K562 (cell line): ENCODE results near the gene NDC1. TPM values are rescaled to one million over a fixed set of nuclear protein-coding genes. Genes with fewer than 3 reads are reported as not detected.

Experiments
- ETV5 ChIP-seq: sonication (generic); formaldehyde crosslinking; IDR thresholded peaks from 2 replicates; pipeline ENCODE4 v1.4.0; 2020; ENCODE audit warnings: low read depth, mild to moderate bottlenecking, missing genetic modification reagents
- MAX ChIP-seq: sonication (generic); formaldehyde crosslinking; IDR thresholded peaks from 2 replicates; pipeline ENCODE4 v1.9.0; 2022; ENCODE audit warnings: mild to moderate bottlenecking, missing genetic modification reagents
- MEIS2 ChIP-seq: fragments of 450-650 bp; IDR thresholded peaks from 2 replicates; pipeline ENCODE4 v1.6.1; 2014; ENCODE audit warnings: mild to moderate bottlenecking; ENCODE audit not compliant: partially characterized antibody
- NBN ChIP-seq: fragments of 450-650 bp; IDR thresholded peaks from 2 replicates; pipeline ENCODE4 v1.6.1; 2016; ENCODE audit warnings: low read depth, mild to moderate bottlenecking
- NFATC3 ChIP-seq: fragments of 450-650 bp; IDR thresholded peaks from 2 replicates; pipeline ENCODE4 v1.6.1; 2017; ENCODE audit warnings: mild to moderate bottlenecking
- RBFOX2 ChIP-seq: fragments of 200-400 bp; formaldehyde crosslinking; IDR thresholded peaks from 2 replicates; pipeline ENCODE4 v1.6.1; 2017; ENCODE audit warnings: low read depth, mild to moderate bottlenecking, low read length, moderate library complexity
- RBM39 ChIP-seq: fragments of 200-400 bp; formaldehyde crosslinking; optimal IDR thresholded peaks from 2 replicates; pipeline ENCODE3; 2018; ENCODE audit warnings: low read depth, low read length
- XRCC5 ChIP-seq: fragments of 200-400 bp; formaldehyde crosslinking; IDR thresholded peaks from 2 replicates; pipeline ENCODE4 v1.6.1; 2017; ENCODE audit warnings: low read depth, mild to moderate bottlenecking, low read length
- ZBTB17 ChIP-seq: fragments of 450-650 bp; formaldehyde crosslinking; IDR thresholded peaks from 2 replicates; pipeline ENCODE4 v1.4.0; 2020; ENCODE audit warnings: mild to moderate bottlenecking
- ZNF253 ChIP-seq: fragments of 250-450 bp; sonication (Bioruptor Pico); conservative IDR thresholded peaks from 2 replicates; pipeline ENCODE4 v1.6.1; 2021; ENCODE audit warnings: mild to moderate bottlenecking
- ZNF609 ChIP-seq: sonication (generic); formaldehyde crosslinking; IDR thresholded peaks from 2 replicates; pipeline ENCODE4 v1.8.1; 2023; ENCODE audit warnings: missing genetic modification reagents, mild to moderate bottlenecking, borderline replicate concordance
- ZNF717 ChIP-seq: fragments of 250-450 bp; sonication (Bioruptor Pico); IDR thresholded peaks from 2 replicates; pipeline ENCODE4 v1.5.0; 2021
- ZNF77 ChIP-seq: fragments of 250-450 bp; sonication (Bioruptor Pico); IDR thresholded peaks from 2 replicates; pipeline ENCODE4 v1.5.0; 2020
- polyA plus RNA-seq, 8 experiments: library from polyadenylated mRNA; depleted of rRNA in 4 of 8; stranded (reverse) in 5 of 8; unstranded in 3 of 8; fragments of >200 nt; fragmentation: Nextera tagmentation in 2 of 8; fragmentation: Illumina TruSeq in 1 of 8; extraction: Ambion mirVana in 2 of 8; extraction: Trizol in 1 of 8; gene quantifications; 2 replicates each; pipeline versions ENCODE4 v1.2.1 to v1.2.3, GENCODE V29; 2011 to 2014; ENCODE audit warnings: inconsistent platforms in 1 of 8, missing spikeins in 1 of 8
- total RNA-seq, 7 experiments: library from RNA; depleted of rRNA in 6 of 7; stranded (reverse); fragments of >200 nt in 6 of 7; fragmentation: Illumina TruSeq in 2 of 7; extraction: Trizol in 2 of 7; gene quantifications; 2 replicates each; pipeline versions ENCODE4 v1.2.1 to v1.2.3, GENCODE V29; 2011 to 2021; ENCODE audit warnings: low replicate concordance in 1 of 7
- TF ChIP-seq, protein P1 (sequence below): fragments of 250-450 bp; sonication (Bioruptor Pico); IDR thresholded peaks from 2 replicates; pipeline ENCODE4 v1.8.0; 2022; ENCODE audit warnings: inconsistent platforms
- TF ChIP-seq, protein P2 (sequence below), 2 experiments: IDR thresholded peaks; 2 replicates each; pipeline ENCODE4 v1.6.1; 2012; ENCODE audit warnings: improper control_type of control experiment in 2 of 2, low read depth in 2 of 2, low read length in 2 of 2, borderline replicate concordance in 1 of 2
- TF ChIP-seq, protein P3 (sequence below): fragments of 250-450 bp; sonication (Bioruptor Pico); IDR thresholded peaks from 2 replicates; pipeline ENCODE4 v1.5.0; 2021; ENCODE audit warnings: mild to moderate bottlenecking, borderline replicate concordance

The NDC1 gene
- total and polyA plus RNA-seq, 9 of the 15 experiments (the other 6 are each of a cell fraction or from before 2014, with no cell fraction given) = 26.9 to 102 (median 64.5) TPM

GRCh38 chr1:53837924-53838653, at the start of gene NDC1 (continued):
- TF ChIP-seq, protein P1, sequence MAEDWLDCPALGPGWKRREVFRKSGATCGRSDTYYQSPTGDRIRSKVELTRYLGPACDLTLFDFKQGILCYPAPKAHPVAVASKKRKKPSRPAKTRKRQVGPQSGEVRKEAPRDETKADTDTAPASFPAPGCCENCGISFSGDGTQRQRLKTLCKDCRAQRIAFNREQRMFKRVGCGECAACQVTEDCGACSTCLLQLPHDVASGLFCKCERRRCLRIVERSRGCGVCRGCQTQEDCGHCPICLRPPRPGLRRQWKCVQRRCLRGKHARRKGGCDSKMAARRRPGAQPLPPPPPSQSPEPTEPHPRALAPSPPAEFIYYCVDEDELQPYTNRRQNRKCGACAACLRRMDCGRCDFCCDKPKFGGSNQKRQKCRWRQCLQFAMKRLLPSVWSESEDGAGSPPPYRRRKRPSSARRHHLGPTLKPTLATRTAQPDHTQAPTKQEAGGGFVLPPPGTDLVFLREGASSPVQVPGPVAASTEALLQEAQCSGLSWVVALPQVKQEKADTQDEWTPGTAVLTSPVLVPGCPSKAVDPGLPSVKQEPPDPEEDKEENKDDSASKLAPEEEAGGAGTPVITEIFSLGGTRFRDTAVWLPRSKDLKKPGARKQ (CRISPR knock-in tag) = no peak
- TF ChIP-seq ZNF253 (CRISPR knock-in tag) (no peak), NBN (no peak), RBM39 (peak; percentile 63), ZNF77 (CRISPR knock-in tag) (no peak), ETV5 (peak; percentile 91), ZBTB17 (peak; percentile 92), NFATC3 (no peak), MEIS2 (no peak), ZNF717 (CRISPR knock-in tag) (no peak), MAX (peak; percentile 96), XRCC5 (peak; percentile 94; the same call in 1 of the 2 replicates), ZNF609 (CRISPR knock-in tag) (no peak), RBFOX2 (peak; percentile 98)
- TF ChIP-seq, protein P2, sequence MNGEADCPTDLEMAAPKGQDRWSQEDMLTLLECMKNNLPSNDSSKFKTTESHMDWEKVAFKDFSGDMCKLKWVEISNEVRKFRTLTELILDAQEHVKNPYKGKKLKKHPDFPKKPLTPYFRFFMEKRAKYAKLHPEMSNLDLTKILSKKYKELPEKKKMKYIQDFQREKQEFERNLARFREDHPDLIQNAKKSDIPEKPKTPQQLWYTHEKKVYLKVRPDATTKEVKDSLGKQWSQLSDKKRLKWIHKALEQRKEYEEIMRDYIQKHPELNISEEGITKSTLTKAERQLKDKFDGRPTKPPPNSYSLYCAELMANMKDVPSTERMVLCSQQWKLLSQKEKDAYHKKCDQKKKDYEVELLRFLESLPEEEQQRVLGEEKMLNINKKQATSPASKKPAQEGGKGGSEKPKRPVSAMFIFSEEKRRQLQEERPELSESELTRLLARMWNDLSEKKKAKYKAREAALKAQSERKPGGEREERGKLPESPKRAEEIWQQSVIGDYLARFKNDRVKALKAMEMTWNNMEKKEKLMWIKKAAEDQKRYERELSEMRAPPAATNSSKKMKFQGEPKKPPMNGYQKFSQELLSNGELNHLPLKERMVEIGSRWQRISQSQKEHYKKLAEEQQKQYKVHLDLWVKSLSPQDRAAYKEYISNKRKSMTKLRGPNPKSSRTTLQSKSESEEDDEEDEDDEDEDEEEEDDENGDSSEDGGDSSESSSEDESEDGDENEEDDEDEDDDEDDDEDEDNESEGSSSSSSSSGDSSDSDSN (IDR thresholded peaks at IDR 0.05; ENCODE audit: borderline replicate concordance in 1 of 2, low read depth in 2 of 2, low read length in 2 of 2) = peak; percentile 71 to 74; a peak in 3 of 4 replicates
- TF ChIP-seq, protein P3, sequence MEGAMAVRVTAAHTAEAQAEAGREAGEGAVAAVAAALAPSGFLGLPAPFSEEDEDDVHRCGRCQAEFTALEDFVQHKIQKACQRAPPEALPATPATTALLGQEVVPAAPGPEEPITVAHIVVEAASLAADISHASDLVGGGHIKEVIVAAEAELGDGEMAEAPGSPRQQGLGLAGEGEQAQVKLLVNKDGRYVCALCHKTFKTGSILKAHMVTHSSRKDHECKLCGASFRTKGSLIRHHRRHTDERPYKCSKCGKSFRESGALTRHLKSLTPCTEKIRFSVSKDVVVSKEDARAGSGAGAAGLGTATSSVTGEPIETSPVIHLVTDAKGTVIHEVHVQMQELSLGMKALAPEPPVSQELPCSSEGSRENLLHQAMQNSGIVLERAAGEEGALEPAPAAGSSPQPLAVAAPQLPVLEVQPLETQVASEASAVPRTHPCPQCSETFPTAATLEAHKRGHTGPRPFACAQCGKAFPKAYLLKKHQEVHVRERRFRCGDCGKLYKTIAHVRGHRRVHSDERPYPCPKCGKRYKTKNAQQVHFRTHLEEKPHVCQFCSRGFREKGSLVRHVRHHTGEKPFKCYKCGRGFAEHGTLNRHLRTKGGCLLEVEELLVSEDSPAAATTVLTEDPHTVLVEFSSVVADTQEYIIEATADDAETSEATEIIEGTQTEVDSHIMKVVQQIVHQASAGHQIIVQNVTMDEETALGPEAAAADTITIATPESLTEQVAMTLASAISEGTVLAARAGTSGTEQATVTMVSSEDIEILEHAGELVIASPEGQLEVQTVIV (CRISPR knock-in tag) = no peak
